Right lobe of liver (tissue), 4 donors: ENCODE results near the gene PIGQ.

Experiments used
- CTCF ChIP-seq, 4 donors: fragments of 200-600 bp in 3 of 4; fragments of 450-650 bp in 1 of 4; IDR thresholded peaks; one replicate each; pipeline versions ENCODE4 v1.5.1 to v1.8.0; 2016 to 2022; ENCODE audit warnings: antibody characterized with exemption in 4 of 4, mild to moderate bottlenecking in 2 of 4
- POLR2A ChIP-seq: fragments of 450-650 bp; IDR thresholded peaks from one replicate; pipeline ENCODE4 v1.6.1; 2017; ENCODE audit warnings: antibody characterized with exemption, mild to moderate bottlenecking
- donor health status: DM: no; HTN: no; CAD: no.
- donor health status: DM: no; HTN: no; CAD: no.
- donor health status: DM: no; HTN: yes; CAD: no.

GRCh38 chr16:625117-625976, 55.6 kb downstream of the PIGQ start:
- TF ChIP-seq CTCF (IDR thresholded peaks at IDR 0.05), result no peak
- no peak for TF ChIP-seq POLR2A
